ENCODE results near the gene CDH4.
"Not testable (repeated sequence)": the region's sequence is repeated elsewhere in the genome, so short reads cannot be mapped to it uniquely, and the experiment has no call there.

CDH4 gene

GRCh38 chr20:61847986-61848385 is 595.9 kb downstream of the CDH4 start:
- no peak overlapping the region for H3K4me3 ChIP-seq (ENCODE audit: low read depth, low read length)
- H3K27me3 ChIP-seq (ENCODE audit: control insufficient read depth, insufficient read depth, low read length): peaks cover 10% of the 10 kb centered on the region
- H3K9me3 ChIP-seq (ENCODE audit: control insufficient read depth, insufficient read depth, low read depth, low read length): peaks cover 10% of the 10 kb centered on the region; the same call in 1 of the 2 replicates
- H3K9ac ChIP-seq (ENCODE audit: low read length): no peak overlapping the region
- H3K36me3 ChIP-seq (ENCODE audit: control insufficient read depth, insufficient read depth, low read length): no peaks in the 10 kb centered on the region
- H3K4me1 ChIP-seq (ENCODE audit: control insufficient read depth, insufficient read depth, low read length): no peaks in the 10 kb centered on the region
- H3K27ac ChIP-seq (ENCODE audit: low read depth, low read length): no peak overlapping the region

- Histone ChIP-seq H3K27ac (ENCODE audit: low read depth, low read length) (no peak overlapping the region), H3K9me3 (ENCODE audit: control insufficient read depth, insufficient read depth, low read depth, low read length) (peaks cover 10% of the 10 kb centered on the region; the same call in 1 of the 2 replicates), H3K36me3 (ENCODE audit: control insufficient read depth, insufficient read depth, low read length) (no peaks in the 10 kb centered on the region), H3K27me3 (ENCODE audit: control insufficient read depth, insufficient read depth, low read length) (peaks cover 10% of the 10 kb centered on the region), H3K9ac (ENCODE audit: low read length) (no peak overlapping the region), H3K4me1 (ENCODE audit: control insufficient read depth, insufficient read depth, low read length) (no peaks in the 10 kb centered on the region), H3K4me3 (ENCODE audit: low read depth, low read length) (no peak overlapping the region)
Observed at GRCh38 chr20:61848851-61849250, 596.8 kb downstream of the CDH4 start.

- Histone ChIP-seq H3K27ac (ENCODE audit: low read depth, low read length) (no peak overlapping the region), H3K4me3 (ENCODE audit: low read depth, low read length) (no peak overlapping the region), H3K9ac (ENCODE audit: low read length) (no peak overlapping the region), H3K36me3 (ENCODE audit: control insufficient read depth, insufficient read depth, low read length) (no peaks in the 10 kb centered on the region), H3K4me1 (ENCODE audit: control insufficient read depth, insufficient read depth, low read length) (no peaks in the 10 kb centered on the region), H3K9me3 (ENCODE audit: control insufficient read depth, insufficient read depth, low read depth, low read length) (peaks cover 10% of the 10 kb centered on the region; the same call in 1 of the 2 replicates), H3K27me3 (ENCODE audit: control insufficient read depth, insufficient read depth, low read length) (peaks cover 10% of the 10 kb centered on the region)
Observed at GRCh38 chr20:61849376-61849775, 597.3 kb downstream of the CDH4 start.

- Histone ChIP-seq H3K27me3 (ENCODE audit: control insufficient read depth, insufficient read depth, low read length) (peaks cover 10% of the 10 kb centered on the region), H3K27ac (ENCODE audit: low read depth, low read length) (no peak overlapping the region), H3K4me3 (ENCODE audit: low read depth, low read length) (no peak overlapping the region), H3K9me3 (ENCODE audit: control insufficient read depth, insufficient read depth, low read depth, low read length) (peaks cover 10% of the 10 kb centered on the region; the same call in 1 of the 2 replicates), H3K36me3 (ENCODE audit: control insufficient read depth, insufficient read depth, low read length) (no peaks in the 10 kb centered on the region), H3K9ac (ENCODE audit: low read length) (no peak overlapping the region), H3K4me1 (ENCODE audit: control insufficient read depth, insufficient read depth, low read length) (no peaks in the 10 kb centered on the region)
Observed at GRCh38 chr20:61849822-61850221, 597.8 kb downstream of the CDH4 start.

- Histone ChIP-seq H3K4me1 (ENCODE audit: control insufficient read depth, insufficient read depth, low read length) (no peaks in the 10 kb centered on the region), H3K27ac (ENCODE audit: low read depth, low read length) (no peak overlapping the region), H3K36me3 (ENCODE audit: control insufficient read depth, insufficient read depth, low read length) (no peaks in the 10 kb centered on the region), H3K4me3 (ENCODE audit: low read depth, low read length) (no peak overlapping the region), H3K9ac (ENCODE audit: low read length) (no peak overlapping the region), H3K9me3 (ENCODE audit: control insufficient read depth, insufficient read depth, low read depth, low read length) (peaks cover 10% of the 10 kb centered on the region; the same call in 1 of the 2 replicates), H3K27me3 (ENCODE audit: control insufficient read depth, insufficient read depth, low read length) (peaks cover 10% of the 10 kb centered on the region)
Observed at GRCh38 chr20:61850457-61850856, 598.4 kb downstream of the CDH4 start.

- H3K4me1 ChIP-seq (ENCODE audit: control insufficient read depth, insufficient read depth, low read length): no peaks in the 10 kb centered on the region
- H3K4me3 ChIP-seq (ENCODE audit: low read depth, low read length): no peak overlapping the region
- no peaks in the 10 kb centered on the region for H3K36me3 ChIP-seq (ENCODE audit: control insufficient read depth, insufficient read depth, low read length)
- peaks cover 10% of the 10 kb centered on the region; the same call in 1 of the 2 replicates for H3K9me3 ChIP-seq (ENCODE audit: control insufficient read depth, insufficient read depth, low read depth, low read length)
- no peak overlapping the region for H3K9ac ChIP-seq (ENCODE audit: low read length)
- H3K27me3 ChIP-seq (ENCODE audit: control insufficient read depth, insufficient read depth, low read length): peaks cover 10% of the 10 kb centered on the region
- H3K27ac ChIP-seq (ENCODE audit: low read depth, low read length): no peak overlapping the region
Observed at GRCh38 chr20:61850926-61851900, 599.2 kb downstream of the CDH4 start.

GRCh38 chr20:61852268-61853072 is 600.4 kb downstream of the CDH4 start:
- Histone ChIP-seq H3K9ac (ENCODE audit: low read length) (no peak overlapping the region), H3K4me1 (ENCODE audit: control insufficient read depth, insufficient read depth, low read length) (no peaks in the 10 kb centered on the region), H3K27ac (ENCODE audit: low read depth, low read length) (no peak overlapping the region), H3K4me3 (ENCODE audit: low read depth, low read length) (no peak overlapping the region), H3K36me3 (ENCODE audit: control insufficient read depth, insufficient read depth, low read length) (no peaks in the 10 kb centered on the region), H3K9me3 (ENCODE audit: control insufficient read depth, insufficient read depth, low read depth, low read length) (peaks cover 5% of the 10 kb centered on the region; the same call in 1 of the 2 replicates), H3K27me3 (ENCODE audit: control insufficient read depth, insufficient read depth, low read length) (peaks cover 10% of the 10 kb centered on the region)

- no peaks in the 10 kb centered on the region for H3K36me3 ChIP-seq (ENCODE audit: control insufficient read depth, insufficient read depth, low read length)
- no peak overlapping the region for H3K27ac ChIP-seq (ENCODE audit: low read depth, low read length)
- no peaks in the 10 kb centered on the region for H3K4me1 ChIP-seq (ENCODE audit: control insufficient read depth, insufficient read depth, low read length)
- no peak overlapping the region for H3K9ac ChIP-seq (ENCODE audit: low read length)
- H3K4me3 ChIP-seq (ENCODE audit: low read depth, low read length): no peak overlapping the region
- no peaks in the 10 kb centered on the region for H3K9me3 ChIP-seq (ENCODE audit: control insufficient read depth, insufficient read depth, low read depth, low read length)
- peaks cover 14% of the 10 kb centered on the region for H3K27me3 ChIP-seq (ENCODE audit: control insufficient read depth, insufficient read depth, low read length)
Observed at GRCh38 chr20:61853073-61854005, 601.3 kb downstream of the CDH4 start.

- H3K27me3 ChIP-seq (ENCODE audit: control insufficient read depth, insufficient read depth, low read length): peaks cover 14% of the 10 kb centered on the region
- not testable (repeated sequence) for H3K4me3 ChIP-seq (ENCODE audit: low read depth, low read length); H3K4me1 ChIP-seq (ENCODE audit: control insufficient read depth, insufficient read depth, low read length); H3K9me3 ChIP-seq (ENCODE audit: control insufficient read depth, insufficient read depth, low read depth, low read length); H3K27ac ChIP-seq (ENCODE audit: low read depth, low read length); H3K36me3 ChIP-seq (ENCODE audit: control insufficient read depth, insufficient read depth, low read length); H3K9ac ChIP-seq (ENCODE audit: low read length)
Observed at GRCh38 chr20:61854538-61854937, 602.5 kb downstream of the CDH4 start.

GRCh38 chr20:61855286-61855685 is 603.2 kb downstream of the CDH4 start:
- Histone ChIP-seq H3K27me3 (ENCODE audit: control insufficient read depth, insufficient read depth, low read length) (peaks cover 16% of the 10 kb centered on the region), H3K9ac (ENCODE audit: low read length) (no peak overlapping the region), H3K4me1 (ENCODE audit: control insufficient read depth, insufficient read depth, low read length) (no peaks in the 10 kb centered on the region), H3K27ac (ENCODE audit: low read depth, low read length) (no peak overlapping the region), H3K9me3 (ENCODE audit: control insufficient read depth, insufficient read depth, low read depth, low read length) (no peaks in the 10 kb centered on the region), H3K36me3 (ENCODE audit: control insufficient read depth, insufficient read depth, low read length) (no peaks in the 10 kb centered on the region), H3K4me3 (ENCODE audit: low read depth, low read length) (no peak overlapping the region)
